HCT116 (cell line): ENCODE measurements around the gene OLIG3. TPM values are rescaled to one million over a fixed set of nuclear protein-coding genes. Genes with fewer than 3 reads are reported as not detected.

Source experiments
- ATAC-seq: fragments of 200-7000 bp; cut with Tn5 transposase; 2 replicates; pipeline ENCODE4 v1.9.1; 2020; ENCODE audit warnings: mild to moderate bottlenecking, moderate library complexity
- BruUV-seq: library from RNA; stranded (reverse); fragments of 400-500 nt; replicated peaks from 2 replicates; lab custom pipeline; 2021; lab: Mats Ljungman, UMichigan
- CTCF ChIA-PET: fragments of 300-600 bp; sonication (Branson Sonifier 250); formaldehyde crosslinking; loops from one replicate; lab custom pipeline; 2021; ENCODE audit warnings: antibody characterized with exemption; lab: Charles Lee
- POLR2A ChIA-PET: fragments of 300-600, 350-600 bp; sonication (Branson Sonifier 250); formaldehyde crosslinking; loops from one replicate; lab custom pipeline; 2021; ENCODE audit warnings: antibody characterized with exemption; lab: Charles Lee
- RAD21 ChIA-PET, 2 experiments: fragments of 300-600 bp; sonication (Branson Sonifier 250); formaldehyde crosslinking; loops; one replicate each; lab custom pipeline; 2023; ENCODE audit warnings: low total read pairs in 2 of 2; ENCODE audit not compliant: uncharacterized antibody in 2 of 2, unreplicated experiment in 2 of 2, low non-redundant PET in 1 of 2; lab: Charles Lee
- DNase-seq: peaks from one replicate; pipeline ENCODE4 v3.0.0-alpha.2; 2010; ENCODE audit warnings: low read depth, low spot score
- H2AFZ ChIP-seq: fragments of 200-600 bp; shearing (Covaris generic), sonication (generic); 2 replicates; pipeline ENCODE4 v1.6.1; 2017; ENCODE audit warnings: low read depth, mixed run types, mixed read lengths, antibody characterized with exemption, low read length; ENCODE audit not compliant: poor library complexity, severe bottlenecking
- H3K27ac ChIP-seq: 2 replicates; pipeline ENCODE4 v1.5.1; 2012; ENCODE audit warnings: low read depth, low read length
- H3K27me3 ChIP-seq: fragments of 200-600 bp; sonication (generic); 2 replicates; pipeline ENCODE4 v1.6.1; 2016; ENCODE audit warnings: mixed run types, low read length, mixed read lengths; ENCODE audit not compliant: insufficient read depth
- H3K36me3 ChIP-seq, 2 experiments: fragments of 200-500 bp in 1 of 2; fragments of 200-600 bp in 1 of 2; sonication (Bioruptor generic) in 1 of 2; sonication (generic) in 1 of 2; 2 replicates each; pipeline versions ENCODE4 v1.5.1 to v1.6.1; 2014 to 2016; ENCODE audit warnings: low read length in 2 of 2, inconsistent platforms in 1 of 2, mixed read lengths in 1 of 2, mixed run types in 1 of 2; ENCODE audit not compliant: insufficient read depth in 2 of 2, control insufficient read depth in 1 of 2
- H3K4me1 ChIP-seq, 2 experiments: fragments of 200-600 bp in 1 of 2; sonication (generic) in 1 of 2; 2 replicates each; pipeline versions ENCODE4 v1.5.1 to v1.6.1; 2012 to 2017; ENCODE audit warnings: low read length in 2 of 2, inconsistent platforms in 1 of 2, mild to moderate bottlenecking in 1 of 2, mixed read lengths in 1 of 2, mixed run types in 1 of 2, moderate library complexity in 1 of 2; ENCODE audit not compliant: insufficient read depth in 2 of 2, control insufficient read depth in 1 of 2
- H3K4me2 ChIP-seq: fragments of 200-600 bp; sonication (generic); 2 replicates; pipeline ENCODE4 v1.6.1; 2017; ENCODE audit warnings: mixed run types, low read length, mixed read lengths
- H3K4me3 ChIP-seq, 2 experiments: fragments of 200-600 bp in 1 of 2; sonication (generic) in 1 of 2; replicated peaks in 1 of 2; 2 replicates each; pipeline ENCODE4 v1.5.1; 2011 to 2016; ENCODE audit warnings: low read length in 2 of 2, control low read depth in 1 of 2, low read depth in 1 of 2, mild to moderate bottlenecking in 1 of 2, mixed read lengths in 1 of 2, mixed run types in 1 of 2
- H3K79me2 ChIP-seq: fragments of 200-600 bp; sonication (generic); 2 replicates; pipeline ENCODE4 v1.6.1; 2017; ENCODE audit warnings: mild to moderate bottlenecking, mixed run types, low read length, moderate library complexity, mixed read lengths; ENCODE audit not compliant: insufficient read depth
- H3K9ac ChIP-seq: fragments of 200-600 bp; sonication (generic); 2 replicates; pipeline ENCODE4 v1.6.1; 2016; ENCODE audit warnings: low read length, mixed read lengths
- H3K9me2 ChIP-seq: fragments of 200-600 bp; sonication (generic), shearing (Covaris generic); 2 replicates; pipeline ENCODE4 v1.6.1; 2017; ENCODE audit warnings: mixed run types, mild to moderate bottlenecking, moderate library complexity; ENCODE audit not compliant: insufficient read depth
- H3K9me3 ChIP-seq, 2 experiments: fragments of 200-500 bp in 1 of 2; fragments of 200-600 bp in 1 of 2; sonication (Bioruptor generic) in 1 of 2; sonication (generic) in 1 of 2; 2 replicates each; pipeline ENCODE4 v1.6.1; 2014 to 2017; ENCODE audit warnings: low read length in 2 of 2, mixed read lengths in 2 of 2, inconsistent platforms in 1 of 2, low read depth in 1 of 2, mild to moderate bottlenecking in 1 of 2, mixed run types in 1 of 2, moderate library complexity in 1 of 2; ENCODE audit not compliant: control insufficient read depth in 1 of 2, insufficient read depth in 1 of 2
- H4K20me1 ChIP-seq: fragments of 200-600 bp; sonication (generic), shearing (Covaris generic); 2 replicates; pipeline ENCODE4 v1.6.1; 2017; ENCODE audit warnings: mixed run types, mild to moderate bottlenecking, moderate library complexity; ENCODE audit not compliant: insufficient read depth
- CTCF ChIP-seq, 3 experiments: fragments of 200-600 bp in 1 of 3; sonication (generic) in 1 of 3; IDR thresholded peaks in 2 of 3; conservative IDR thresholded peaks in 1 of 3; 2 replicates each; pipeline ENCODE4 v1.5.1; 2012 to 2017; ENCODE audit warnings: low read depth in 2 of 3, low read length in 2 of 3, antibody characterized with exemption in 1 of 3, borderline replicate concordance in 1 of 3, control low read depth in 1 of 3, mild to moderate bottlenecking in 1 of 3, mixed read lengths in 1 of 3, mixed run types in 1 of 3, moderate library complexity in 1 of 3; ENCODE audit not compliant: insufficient read depth in 1 of 3
- EGR1 ChIP-seq: IDR thresholded peaks from 2 replicates; pipeline ENCODE4 v1.6.1; 2012; ENCODE audit warnings: low read depth
- ELF1 ChIP-seq: IDR thresholded peaks from 2 replicates; pipeline ENCODE4 v1.6.1; 2012; ENCODE audit warnings: low read depth, borderline replicate concordance
- POLR2AphosphoS5 ChIP-seq: IDR thresholded peaks from 2 replicates; pipeline ENCODE4 v1.6.1; 2011; ENCODE audit warnings: mild to moderate bottlenecking, low read depth, low read length, moderate library complexity
- REST ChIP-seq: IDR thresholded peaks from 2 replicates; pipeline ENCODE4 v1.6.1; 2012; ENCODE audit warnings: low read depth
- SRF ChIP-seq: IDR thresholded peaks from 2 replicates; pipeline ENCODE4 v1.6.1; 2012; ENCODE audit warnings: low read depth
- YY1 ChIP-seq: IDR thresholded peaks from 2 replicates; pipeline ENCODE4 v1.6.1; 2011; ENCODE audit warnings: low read length, low read depth, moderate library complexity, mild to moderate bottlenecking; ENCODE audit not compliant: insufficient replicate concordance; ENCODE audit errors: extremely low read depth
- ZBTB33 ChIP-seq: IDR thresholded peaks from 2 replicates; pipeline ENCODE4 v1.6.1; 2011; ENCODE audit warnings: mild to moderate bottlenecking, low read length, moderate library complexity; ENCODE audit not compliant: insufficient replicate concordance; ENCODE audit errors: extremely low read depth
- intact Hi-C: fragments of 100-400 bp; cut with micrococcal nuclease; formaldehyde crosslinking; loops from 2 replicates; pipeline ENCODE4 v1.10.0; 2022
- total RNA-seq: library from RNA; stranded (reverse); gene quantifications from one replicate; pipeline ENCODE4 v1.2.1, GENCODE V29; 2021; ENCODE audit not compliant: unreplicated experiment

The OLIG3 gene
- total RNA-seq, 1 experiment from 2014 or later = not detected

- Histone ChIP-seq H3K4me2 (no peak overlapping the region), H3K4me1 (no peaks in the 10 kb centered on the region), H4K20me1 (no peaks in the 10 kb centered on the region), H3K9me3 (no peaks in the 10 kb centered on the region), H3K36me3 (no peaks in the 10 kb centered on the region), H3K4me3 (no peak overlapping the region), H3K9me2 (no peaks in the 10 kb centered on the region), H3K9ac (no peak overlapping the region), H3K27ac (no peak overlapping the region), H3K27me3 (0 out of 2 replicates have a peak, but pooled peaks cover 4% of the 10 kb centered on the region), H2AFZ (no peak overlapping the region), H3K79me2 (no peaks in the 10 kb centered on the region)
- ChIA-PET RAD21 (no interaction called here), CTCF (no interaction called here), POLR2A (no interaction called here)
- intact Hi-C loops = no loop called here
- TF ChIP-seq ZBTB33 (no peak), CTCF (IDR thresholded peaks at IDR 0.05 in 2 of 3, conservative IDR thresholded peaks at IDR 0.05 in 1 of 3; ENCODE audit: borderline replicate concordance in 1 of 3, insufficient read depth in 1 of 3, low read depth in 2 of 3, low read length in 2 of 3) (no peak), ELF1 (no peak), EGR1 (no peak), POLR2AphosphoS5 (no peak), YY1 (no peak), SRF (no peak), REST (no peak)
- ATAC-seq (no peak), DNase-seq (no peak)
- BruUV-seq = no TSS peak
These were observed 3.7 kb upstream of the OLIG3 start for GRCh38 chr6:137497721-137498463.
